ENCODE data around the gene CBX6.

DNA sequence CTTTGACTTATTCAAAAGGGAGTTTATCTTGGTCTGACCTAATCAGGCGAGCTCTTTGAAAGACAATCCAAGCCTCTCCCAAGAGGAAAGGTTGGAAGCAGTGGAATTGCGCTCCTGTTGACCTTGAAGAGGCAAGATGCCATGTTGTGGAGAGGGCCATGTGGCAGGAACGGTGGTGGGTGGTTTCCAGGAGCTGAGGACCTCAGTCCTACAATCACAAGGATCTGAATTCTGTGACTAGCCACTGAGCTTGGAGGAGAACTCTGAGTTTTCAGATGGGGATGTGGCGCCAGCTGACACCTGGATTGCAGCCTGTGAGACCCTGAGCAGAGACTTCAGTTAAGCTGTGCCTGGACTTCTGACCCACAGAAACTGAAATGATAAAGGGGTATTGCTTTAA, 6.0 kb upstream of the CBX6 start:
- TF ChIP-seq EZH2phosphoT487 (IDR thresholded peaks at IDR 0.05; ENCODE audit: insufficient read depth, low read depth) (no peak), EZH2 (IDR thresholded peaks at IDR 0.05; ENCODE audit: insufficient read depth, poor library complexity, severe bottlenecking) (no peak)
